ENCODE data around the gene CCDC71L. TPM values are rescaled to one million over a fixed set of nuclear protein-coding genes. Genes with fewer than 3 reads are reported as not detected.

Gene CCDC71L
- total and polyA plus RNA-seq, 4 donors = 7.4 to 16.6 (median 12.3) TPM

DNA sequence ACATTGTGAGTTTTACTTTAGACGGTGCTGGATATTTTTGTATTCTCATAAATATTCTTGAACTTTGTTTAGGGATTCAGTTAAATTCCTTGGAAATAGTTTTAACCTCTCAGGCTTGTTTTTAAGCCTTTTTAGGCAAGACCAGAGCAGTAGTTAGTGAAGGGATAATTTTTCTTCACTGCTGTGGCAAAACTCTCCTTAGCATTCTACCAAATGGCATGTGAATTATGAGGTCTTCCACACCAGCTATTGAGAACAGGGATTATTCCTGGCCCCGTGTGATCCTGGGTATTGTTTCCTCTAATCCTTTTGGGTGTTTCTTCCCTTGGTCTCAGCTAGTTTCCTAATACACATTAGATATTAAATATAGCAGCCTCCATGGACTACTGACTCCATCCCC is 46.2 kb downstream of the CCDC71L start:
- Histone ChIP-seq H3K27ac (ENCODE audit: low read depth in 1 of 2, low read length in 2 of 2) (no peak overlapping the region), H3K27me3 (ENCODE audit: control insufficient read depth in 4 of 4, insufficient read depth in 4 of 4, low read length in 3 of 4) (no peaks in the 10 kb centered on the region), H3K36me3 (ENCODE audit: control insufficient read depth in 4 of 4, insufficient read depth in 3 of 4, low read depth in 1 of 4, low read length in 3 of 4) (no peaks in the 10 kb centered on the region), H3K9me3 (ENCODE audit: control insufficient read depth in 4 of 4, low read length in 3 of 4) (peaks cover 0 to 2% (median 0%) of the 10 kb centered on the region in 4 donors), H3K4me3 (ENCODE audit: low read depth in 1 of 3, low read length in 3 of 3) (no peak overlapping the region), H3K4me1 (ENCODE audit: control insufficient read depth in 4 of 4, insufficient read depth in 4 of 4, low read length in 3 of 4) (peaks cover 0 to 16% (median 6%) of the 10 kb centered on the region in 4 donors), H3K9ac (ENCODE audit: low read depth in 1 of 2, low read length in 2 of 2) (no peak overlapping the region)
- DNase-seq (ENCODE audit: low spot score) = no peak
- 71% methylated on average over 2 of the region's 2 CpGs for WGBS
- no peak for TF ChIP-seq EGR1 (IDR thresholded peaks at IDR 0.05; ENCODE audit: low read depth in 2 of 2)
- no peak for TF ChIP-seq HNF4A (conservative IDR thresholded peaks at IDR 0.05)

GRCh38 chr7:106613848-106614560 is 47.0 kb downstream of the CCDC71L start:
- DNase-seq (ENCODE audit: low spot score) = no peak
- Histone ChIP-seq H3K9me3 (ENCODE audit: control insufficient read depth in 4 of 4, low read length in 3 of 4) (peaks cover 0 to 2% (median 0%) of the 10 kb centered on the region in 4 donors), H3K4me1 (ENCODE audit: control insufficient read depth in 4 of 4, insufficient read depth in 4 of 4, low read length in 3 of 4) (peaks cover 0 to 16% (median 6%) of the 10 kb centered on the region in 4 donors), H3K9ac (ENCODE audit: low read depth in 1 of 2, low read length in 2 of 2) (no peak overlapping the region), H3K27me3 (ENCODE audit: control insufficient read depth in 4 of 4, insufficient read depth in 4 of 4, low read length in 3 of 4) (no peaks in the 10 kb centered on the region), H3K36me3 (ENCODE audit: control insufficient read depth in 4 of 4, insufficient read depth in 3 of 4, low read depth in 1 of 4, low read length in 3 of 4) (no peaks in the 10 kb centered on the region), H3K4me3 (ENCODE audit: low read depth in 1 of 3, low read length in 3 of 3) (no peak overlapping the region), H3K27ac (ENCODE audit: low read depth in 1 of 2, low read length in 2 of 2) (no peak overlapping the region)
- TF ChIP-seq CTCF (IDR thresholded peaks at IDR 0.05; ENCODE audit: low read depth, low read length, missing input control) = no peak
- TF ChIP-seq REST (IDR thresholded peaks at IDR 0.05) = no peak
- TF ChIP-seq SP1 (IDR thresholded peaks at IDR 0.05) = no peak
- TF ChIP-seq, protein P1, sequence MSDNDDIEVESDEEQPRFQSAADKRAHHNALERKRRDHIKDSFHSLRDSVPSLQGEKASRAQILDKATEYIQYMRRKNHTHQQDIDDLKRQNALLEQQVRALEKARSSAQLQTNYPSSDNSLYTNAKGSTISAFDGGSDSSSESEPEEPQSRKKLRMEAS (IDR thresholded peaks at IDR 0.05) = no peak
- TF ChIP-seq FOXA2 (IDR thresholded peaks at IDR 0.05) = no peak
- TF ChIP-seq ZBTB33 (IDR thresholded peaks at IDR 0.05) = no peak
- no peak for TF ChIP-seq YY1 (IDR thresholded peaks at IDR 0.05)
- TF ChIP-seq JUND (IDR thresholded peaks at IDR 0.05) = peak in 1 of 2 donors; percentile 18
- TF ChIP-seq HNF4A (conservative IDR thresholded peaks at IDR 0.05) = no peak
- TF ChIP-seq FOXA1 (IDR thresholded peaks at IDR 0.05) = no peak
- no peak for TF ChIP-seq ATF3 (IDR thresholded peaks at IDR 0.05)
- peak; percentile 15 for TF ChIP-seq NR2F2 (IDR thresholded peaks at IDR 0.05)
